NOMO-1 treated with dmso at 0.1 percent for 144 hours (cell line): Measurements from ENCODE around the gene DNAJC3.
"Not testable (repeated sequence)": the region's sequence is repeated elsewhere in the genome, so short reads cannot be mapped to it uniquely, and the experiment has no call there.

Experiments used
- DNase-seq: peaks from one replicate; lab custom pipeline; 2025; ENCODE audit not compliant: unreplicated experiment; lab: John Stamatoyannopoulos, UW

Gene DNAJC3

DNA sequence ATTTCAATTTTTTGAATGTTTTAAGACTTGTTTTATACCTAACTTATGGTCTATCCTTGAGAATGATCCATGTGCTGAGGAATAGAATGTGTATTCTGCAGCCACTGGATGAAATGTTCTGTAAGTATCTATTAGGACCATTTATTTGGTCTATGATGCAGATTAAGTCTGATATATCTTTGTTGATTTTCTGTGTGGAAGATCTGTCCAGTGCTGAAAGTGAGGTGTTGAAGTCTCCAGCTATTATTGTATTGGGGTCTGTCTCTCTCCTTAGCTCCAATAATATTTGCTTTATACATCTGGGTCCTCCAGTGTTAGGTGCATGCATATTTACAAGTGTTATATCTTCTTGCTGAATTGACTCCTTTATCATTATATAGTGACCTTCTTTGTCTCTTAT, 9.7 kb upstream of the DNAJC3 start:
- DNase-seq, result not testable (repeated sequence)

DNA sequence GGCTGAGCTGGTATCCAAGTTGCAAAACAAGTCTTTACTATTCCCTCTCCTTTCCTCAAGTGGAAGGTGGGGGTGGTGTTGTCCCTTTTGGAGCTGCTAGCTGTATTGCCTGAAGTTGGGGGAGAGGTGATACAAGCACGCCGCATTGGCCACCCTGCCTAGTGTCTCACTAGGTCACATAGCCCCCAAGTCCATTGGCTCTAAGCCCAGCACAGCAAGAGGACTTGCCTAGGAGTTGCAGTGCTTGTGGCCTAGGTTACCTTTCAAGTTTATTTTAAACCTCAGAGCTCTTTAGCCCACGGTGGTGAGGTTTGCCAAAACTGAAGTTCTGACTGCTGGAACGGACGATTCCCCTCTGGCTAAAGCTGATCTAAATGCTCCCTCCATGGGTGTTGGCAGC, 5.3 kb upstream of the DNAJC3 start:
- DNase-seq, result no peak

DNA sequence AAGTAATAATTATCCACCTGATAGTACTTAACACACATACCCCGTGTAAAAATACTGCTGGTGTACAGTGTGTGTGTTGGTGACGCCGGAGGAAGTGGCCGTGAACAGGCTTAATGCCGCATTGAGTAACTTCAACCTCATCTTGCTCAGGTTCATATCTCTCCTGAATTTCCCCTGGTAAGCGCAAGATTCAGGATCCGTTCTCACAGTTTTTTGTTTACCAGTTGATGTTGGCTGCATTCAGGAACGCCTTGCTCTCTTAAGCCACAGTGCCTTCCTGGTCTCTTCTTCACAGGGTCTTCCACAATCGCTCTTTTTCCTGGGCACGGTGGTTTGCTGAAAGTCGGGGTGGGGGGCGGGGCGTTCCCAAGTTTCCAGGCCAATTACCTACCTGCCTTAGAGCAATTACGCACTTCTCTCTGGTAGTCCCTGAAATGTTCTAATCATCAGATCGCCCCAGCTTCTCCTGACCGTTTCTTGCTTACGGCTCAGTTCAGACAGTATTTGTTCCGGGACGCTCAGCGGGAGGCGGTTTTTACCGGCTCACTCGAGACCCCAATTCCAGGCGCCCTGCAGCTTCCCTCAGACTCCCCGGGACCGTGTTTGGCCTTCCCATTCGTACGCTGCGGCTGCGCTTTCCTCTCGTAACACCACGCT, 706 bp upstream of the DNAJC3 start:
- peak; percentile 48 for DNase-seq

DNA sequence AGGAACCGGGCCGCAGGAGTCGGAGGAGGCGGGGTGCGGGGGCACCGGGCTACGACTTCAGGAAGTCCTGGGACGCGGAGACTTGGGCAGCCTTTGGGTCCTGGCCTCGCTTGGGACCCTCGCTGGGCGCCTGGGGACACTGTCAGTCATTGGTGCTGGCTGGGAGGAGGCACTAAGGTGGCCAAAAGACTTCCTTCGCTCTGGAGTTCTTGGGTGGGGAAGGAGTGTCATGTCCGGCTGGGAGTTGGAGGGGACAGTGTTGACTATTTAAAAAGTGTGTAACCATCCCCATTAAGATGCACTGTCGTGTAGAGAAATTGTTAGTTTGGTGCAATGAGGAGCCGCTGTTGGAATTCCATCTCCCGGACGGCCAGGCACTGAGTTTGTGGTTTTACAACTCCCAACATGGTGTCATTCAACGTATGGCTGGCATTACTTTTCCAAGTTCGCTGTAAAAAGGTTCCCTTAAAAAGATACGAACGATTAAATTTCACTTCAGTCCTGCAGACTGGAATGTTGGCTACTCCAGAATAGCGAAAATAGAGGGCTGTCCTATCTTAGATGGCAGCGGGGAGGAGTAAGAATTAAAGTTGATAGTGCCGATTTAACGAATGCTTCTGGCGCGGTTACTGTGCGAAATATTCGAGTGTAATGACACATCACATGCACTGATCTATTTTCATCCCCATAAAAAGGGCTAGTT, 776 bp downstream of the DNAJC3 start:
- DNase-seq, result no peak

DNA sequence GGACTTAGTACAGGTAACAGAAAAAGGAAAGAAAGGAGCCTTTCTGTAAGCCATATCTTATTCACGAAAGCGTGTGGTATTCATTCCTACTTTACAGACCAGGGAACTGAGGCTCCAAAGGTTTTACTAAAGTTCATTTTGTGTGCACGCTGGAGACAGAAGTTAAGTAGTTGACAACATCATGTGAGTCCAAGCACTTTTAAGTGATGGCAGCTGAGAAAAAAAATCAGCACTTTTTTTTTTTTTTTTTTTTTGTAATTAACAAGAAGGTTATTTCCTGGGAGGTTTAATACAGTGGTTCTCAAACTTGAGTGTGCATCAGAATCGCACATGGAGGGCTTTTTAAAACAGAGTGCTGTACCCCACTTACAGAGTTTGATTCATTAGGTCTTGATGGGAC, 2.0 kb downstream of the DNAJC3 start:
- no peak for DNase-seq

DNA sequence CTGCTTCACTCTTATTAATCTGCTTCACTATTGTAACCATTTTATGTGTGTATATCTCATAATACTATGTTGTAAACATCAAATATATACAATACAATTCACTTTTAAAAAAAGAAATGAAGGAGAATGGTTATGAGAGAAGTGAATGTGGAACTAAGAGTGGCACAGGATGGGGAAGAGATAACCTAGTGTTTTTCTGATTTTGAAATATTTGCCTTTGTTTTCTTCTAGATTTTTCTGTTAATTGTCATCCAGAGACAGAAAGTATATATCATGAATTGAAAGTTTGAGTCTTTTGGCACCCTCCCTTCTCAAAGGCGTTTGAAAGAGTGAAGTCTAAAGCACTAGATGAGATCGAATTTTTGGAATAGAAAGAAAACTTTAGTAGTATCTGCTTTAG, 2.8 kb downstream of the DNAJC3 start:
- no peak for DNase-seq

DNA sequence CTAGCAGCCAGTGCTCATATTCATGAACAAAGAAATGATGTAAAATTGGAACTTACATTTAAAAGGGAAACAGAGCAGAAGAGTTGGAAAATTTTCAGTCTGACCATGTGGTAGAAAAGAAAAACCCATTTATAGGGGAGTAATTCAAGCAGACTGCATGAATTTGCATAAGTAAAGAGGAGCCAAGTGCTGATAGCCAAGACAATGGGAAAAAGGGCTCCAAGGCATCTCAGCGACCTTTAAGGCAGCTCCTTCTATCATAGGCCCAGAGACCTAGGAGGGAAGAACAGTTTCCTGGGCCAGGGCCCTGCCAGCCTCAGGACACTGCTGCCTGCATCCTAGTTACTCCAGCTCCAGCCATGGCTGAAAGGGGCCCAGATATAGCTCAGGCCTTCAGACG, 7.5 kb downstream of the DNAJC3 start:
- DNase-seq, result no peak

DNA sequence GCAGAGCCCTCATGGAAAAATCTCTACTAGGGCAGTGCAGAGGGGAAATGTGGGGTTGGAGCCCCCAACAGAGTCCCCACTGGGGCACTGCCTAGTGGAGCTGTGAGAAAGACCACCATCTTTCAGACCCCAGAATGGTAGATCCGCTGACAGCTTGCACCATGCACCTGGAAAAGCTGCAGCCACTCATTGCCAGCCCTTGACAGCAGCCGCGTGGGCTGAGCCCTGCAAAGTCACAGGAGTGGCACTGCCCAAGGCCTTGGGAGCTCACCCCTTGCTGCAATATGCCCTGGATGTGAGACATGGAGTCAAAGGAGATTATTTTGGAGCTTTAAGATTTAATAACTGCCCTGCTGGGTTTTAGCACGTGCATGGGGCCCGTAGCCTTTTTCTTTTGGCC, 8.0 kb downstream of the DNAJC3 start:
- not testable (repeated sequence) for DNase-seq

DNA sequence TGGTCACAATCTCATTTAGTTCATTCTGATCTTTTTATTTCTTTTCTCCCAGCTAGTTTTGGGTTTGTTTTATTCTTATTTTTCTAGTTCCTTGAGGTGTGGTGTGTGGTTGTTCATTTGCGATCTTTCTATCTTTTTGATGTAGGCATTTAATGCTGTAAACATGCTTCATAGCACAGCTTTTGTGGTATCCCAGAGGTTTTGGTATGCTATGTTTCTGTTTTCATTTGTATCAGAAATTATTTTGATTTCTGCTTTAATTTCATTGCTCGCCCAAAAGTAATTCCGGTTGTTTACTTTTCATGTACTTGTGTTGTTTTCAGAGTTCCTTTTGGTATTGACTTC, 12.6 kb downstream of the DNAJC3 start:
- no peak for DNase-seq

DNA sequence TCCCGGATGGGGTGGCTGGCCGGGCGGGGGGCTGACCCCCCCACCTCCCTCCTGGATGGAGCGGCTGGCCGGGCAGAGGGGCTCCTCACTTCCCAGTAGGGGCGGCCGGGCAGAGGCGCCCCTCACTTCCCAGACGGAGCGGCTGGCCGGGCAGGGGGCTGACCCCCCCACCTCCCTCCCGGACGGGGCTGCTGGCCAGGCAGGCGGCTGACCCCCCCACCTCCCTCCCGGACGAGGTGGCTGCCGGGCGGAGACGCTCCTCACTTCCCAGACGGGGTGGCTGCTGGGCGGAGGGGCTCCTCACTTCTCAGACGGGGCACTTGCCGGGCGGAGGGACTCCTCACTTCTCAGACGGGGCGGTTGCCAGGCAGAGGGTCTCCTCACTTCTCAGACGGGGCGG, 14.0 kb downstream of the DNAJC3 start:
- not testable (repeated sequence) for DNase-seq

DNA sequence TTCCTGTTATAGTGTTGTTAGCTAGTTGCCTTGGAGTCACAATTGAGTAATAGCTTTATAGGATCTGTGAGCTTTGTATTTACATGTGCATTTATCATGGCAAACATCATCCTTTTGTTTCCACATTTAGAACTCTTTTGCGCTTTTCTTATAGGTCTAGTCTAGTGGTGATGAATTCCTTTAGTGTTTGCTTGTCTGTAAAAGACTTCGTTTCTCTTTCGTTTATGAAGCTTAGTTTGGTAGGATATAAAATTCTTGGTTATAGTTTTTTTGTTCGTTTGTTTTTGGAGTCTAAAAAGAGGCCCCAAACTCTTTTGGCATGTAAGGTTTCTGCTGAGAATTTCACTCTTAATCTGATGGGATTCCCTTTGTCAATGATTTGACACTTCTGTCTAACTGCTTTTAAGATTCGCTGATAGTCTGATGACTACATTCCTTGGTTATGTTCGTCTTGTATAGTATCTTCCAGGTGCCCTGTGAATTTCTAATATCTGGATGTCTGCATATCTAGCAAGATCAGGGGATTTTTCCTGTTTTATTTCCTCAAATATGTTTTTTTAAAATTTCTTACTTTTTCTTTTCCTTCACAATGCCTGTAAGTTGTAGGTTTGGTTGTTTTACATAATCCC, 20.2 kb downstream of the DNAJC3 start:
- DNase-seq, result no peak

DNA sequence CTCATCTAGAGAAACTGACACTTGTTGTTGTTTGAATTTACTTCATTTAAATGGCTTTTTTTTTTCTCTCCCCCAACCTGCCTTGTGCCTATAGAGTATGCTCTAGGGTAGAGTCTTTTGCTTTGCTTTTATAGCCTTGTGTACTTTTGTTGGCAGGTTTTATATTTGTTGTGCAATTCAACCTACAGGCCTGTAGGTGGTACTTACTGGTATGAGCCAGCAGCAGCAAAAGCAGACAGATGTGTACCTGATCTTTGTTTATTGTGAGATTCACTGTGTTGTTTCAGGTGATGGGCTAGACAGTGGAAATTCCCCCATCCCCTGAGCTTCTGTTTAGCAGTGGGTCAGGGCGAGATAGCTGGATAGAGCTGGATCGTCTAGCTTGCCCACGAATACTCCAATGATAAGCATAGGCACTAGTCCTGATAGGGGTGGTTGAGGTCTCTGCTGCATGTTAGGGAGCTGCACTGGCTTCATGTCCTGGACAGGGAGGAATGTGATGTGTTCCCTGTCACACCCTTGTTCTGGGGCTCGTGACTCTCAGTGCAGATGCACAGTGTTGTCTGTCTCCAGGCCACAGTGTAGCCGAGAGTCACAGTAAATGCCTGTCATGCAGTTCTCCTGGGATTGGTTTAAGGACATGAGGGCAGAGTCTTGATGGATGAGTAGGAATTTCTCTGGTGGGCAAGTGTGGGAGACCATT, 21.3 kb downstream of the DNAJC3 start:
- DNase-seq, result no peak

DNA sequence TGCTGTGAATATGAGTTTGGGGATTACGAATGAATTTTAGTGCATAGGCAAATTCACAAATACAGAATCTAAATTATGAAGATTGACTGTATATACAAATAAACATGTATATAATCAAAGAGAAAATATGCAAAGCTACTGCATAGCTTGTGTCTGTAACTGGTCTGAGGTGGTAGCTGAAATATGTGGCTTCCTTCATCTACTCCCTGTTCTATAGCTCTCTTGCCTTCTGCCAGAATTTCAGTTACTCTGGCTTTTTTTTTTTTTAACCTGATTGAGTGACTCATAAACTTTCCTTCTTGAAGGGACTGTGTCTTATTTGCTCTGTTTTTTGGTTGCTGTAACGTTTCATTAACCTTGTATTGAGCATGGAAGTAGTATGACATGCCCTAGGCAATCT, 26.6 kb downstream of the DNAJC3 start:
- DNase-seq, result no peak

DNA sequence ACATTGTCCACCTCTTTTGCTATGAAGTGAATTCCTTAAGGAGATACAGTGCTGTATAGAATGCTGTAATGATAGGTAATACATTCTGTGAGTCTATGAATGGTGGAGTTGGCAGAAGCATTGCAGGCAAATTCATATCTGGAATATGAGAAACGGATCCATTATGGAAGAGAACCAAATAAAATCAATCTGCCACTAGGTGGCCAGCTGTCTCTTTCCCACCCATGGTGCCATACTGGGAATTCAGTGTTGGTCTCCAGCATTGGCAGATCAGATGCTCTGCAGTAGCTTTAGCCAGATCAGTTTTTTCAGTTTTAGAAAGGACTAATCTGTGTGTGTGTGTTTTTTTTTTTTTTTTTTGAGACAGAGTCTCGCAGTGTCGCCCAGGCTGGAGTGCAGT, 27.6 kb downstream of the DNAJC3 start:
- DNase-seq, result no peak

DNA sequence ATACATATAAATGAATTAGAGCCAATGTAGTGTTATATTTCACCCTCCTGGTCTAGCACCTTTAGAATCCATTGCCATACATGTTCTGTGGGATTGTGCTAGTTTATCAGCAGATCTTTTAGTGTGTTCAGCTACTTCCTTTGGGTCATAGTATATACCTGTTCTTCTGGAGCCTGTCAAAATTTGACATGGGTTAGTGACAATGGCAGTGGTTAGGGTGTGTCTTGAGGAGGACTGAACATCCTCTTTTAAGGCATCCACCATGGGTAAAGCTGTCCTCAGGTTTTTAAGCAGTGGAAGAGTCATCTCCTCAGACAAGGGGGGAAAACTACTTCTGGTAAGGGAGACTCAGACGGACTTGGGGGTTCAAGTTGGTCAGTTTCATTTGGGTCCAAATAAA, 29.4 kb downstream of the DNAJC3 start:
- no peak for DNase-seq

DNA sequence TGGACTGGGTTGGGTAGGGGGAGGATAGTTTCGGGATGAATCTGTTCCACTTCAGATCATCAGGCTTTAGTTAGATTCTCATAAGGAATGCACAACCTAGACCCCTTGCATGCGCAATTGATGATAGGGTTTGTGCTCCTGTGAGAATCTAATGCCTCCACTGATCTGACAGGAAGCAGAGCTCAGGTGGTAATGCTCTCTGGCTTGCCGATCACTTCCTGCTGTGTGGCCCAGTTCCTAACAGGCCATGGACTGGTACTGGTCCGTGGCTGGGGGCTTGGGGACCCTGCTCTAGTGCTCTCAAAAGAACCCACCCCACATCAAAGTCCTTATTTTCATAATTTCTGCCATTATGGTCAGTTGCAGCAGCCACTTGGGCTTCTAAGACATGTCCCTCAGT, 30.1 kb downstream of the DNAJC3 start:
- DNase-seq, result no peak

DNA sequence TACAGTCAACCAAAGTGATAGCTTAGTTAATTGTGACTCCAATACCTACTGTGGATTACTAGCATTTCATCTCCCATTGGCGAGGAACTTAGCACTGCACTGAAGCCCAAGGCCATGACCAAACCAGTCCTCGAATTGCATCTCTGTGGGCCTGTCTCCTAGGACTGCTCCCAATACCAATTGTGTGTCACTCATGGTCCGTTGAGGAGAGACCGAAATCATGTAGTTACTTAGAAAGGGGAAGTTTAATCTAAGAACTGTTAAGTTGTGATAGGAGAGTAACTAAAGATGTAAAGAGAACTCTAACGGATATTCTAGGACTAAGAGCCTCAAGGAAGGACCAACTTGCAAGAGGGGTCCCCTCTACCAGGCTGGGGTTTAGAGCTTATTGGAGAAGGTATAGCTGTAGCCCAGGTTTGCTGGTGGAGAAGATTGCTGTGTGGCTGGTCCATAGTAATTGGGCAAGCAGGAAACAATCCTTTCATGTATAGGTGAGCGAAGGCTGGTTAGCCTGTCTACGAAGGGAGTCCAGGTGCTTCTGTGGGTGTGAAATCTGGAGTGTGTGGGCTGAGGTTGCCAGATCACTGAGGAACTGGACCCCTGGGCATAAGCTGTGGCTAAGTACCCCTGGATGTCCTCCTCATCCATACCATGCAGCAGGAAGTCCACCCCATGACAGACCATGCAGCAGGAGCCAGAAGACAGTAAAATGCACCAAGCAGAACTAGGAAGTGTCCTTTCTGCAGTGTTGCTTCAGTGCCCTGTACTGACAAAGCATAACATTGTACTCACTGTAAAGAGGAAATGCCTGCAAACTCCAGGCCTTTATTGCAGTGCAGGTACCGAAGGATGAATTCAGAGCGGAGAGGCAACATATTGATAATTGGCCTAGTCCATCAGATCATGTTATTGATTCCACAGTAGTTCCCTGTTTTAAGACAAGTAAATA, 30.8 kb downstream of the DNAJC3 start:
- DNase-seq, result peak; percentile 55

DNA sequence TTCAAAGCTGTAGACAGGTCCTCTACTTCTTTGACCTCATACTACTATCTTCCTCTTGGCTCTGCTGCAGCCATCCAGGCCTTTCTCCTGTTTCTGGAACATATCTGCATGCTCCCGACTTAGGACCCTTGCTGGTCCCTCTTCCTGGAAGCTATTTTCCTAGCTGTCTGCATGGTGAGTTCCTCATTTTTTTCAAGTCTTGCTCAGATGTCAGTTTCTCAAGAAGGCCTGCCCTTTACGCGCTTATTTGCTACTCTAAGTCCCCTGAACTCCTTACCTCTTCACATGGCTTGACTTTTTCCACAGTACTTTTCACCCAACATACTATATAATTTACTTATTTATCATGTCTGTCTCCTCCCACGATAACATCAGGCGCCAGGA, 31.4 kb downstream of the DNAJC3 start:
- no peak for DNase-seq

DNA sequence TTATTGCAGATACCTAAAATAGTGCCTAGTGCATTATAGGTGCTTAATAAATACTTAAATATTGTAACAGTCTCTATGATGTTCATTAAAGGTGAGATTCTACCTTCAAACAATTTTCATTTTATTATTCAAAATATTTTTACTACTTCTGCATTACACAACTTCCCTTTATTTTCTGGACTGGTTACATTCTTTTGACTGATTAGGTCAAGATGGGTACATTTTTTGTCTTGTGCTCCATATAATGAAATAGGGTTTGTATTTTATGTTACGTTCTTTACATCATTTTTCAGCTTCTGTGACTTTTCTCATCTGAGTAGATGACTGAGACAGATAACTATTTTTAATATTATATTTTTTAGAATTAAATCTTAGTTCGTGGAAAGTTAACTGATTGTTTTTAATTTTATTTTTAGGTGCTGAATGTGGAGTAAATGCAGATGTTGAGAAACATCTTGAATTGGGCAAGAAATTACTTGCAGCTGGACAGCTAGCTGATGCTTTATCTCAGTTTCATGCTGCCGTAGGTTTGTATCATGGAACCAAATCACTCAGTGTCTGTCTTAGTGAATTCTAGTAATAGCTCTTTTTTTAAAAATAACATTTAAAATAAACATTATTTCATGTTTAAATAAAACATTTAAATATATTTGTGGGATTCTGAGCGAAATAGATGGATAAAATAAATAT, 32.0 kb downstream of the DNAJC3 start:
- DNase-seq, result no peak

DNA sequence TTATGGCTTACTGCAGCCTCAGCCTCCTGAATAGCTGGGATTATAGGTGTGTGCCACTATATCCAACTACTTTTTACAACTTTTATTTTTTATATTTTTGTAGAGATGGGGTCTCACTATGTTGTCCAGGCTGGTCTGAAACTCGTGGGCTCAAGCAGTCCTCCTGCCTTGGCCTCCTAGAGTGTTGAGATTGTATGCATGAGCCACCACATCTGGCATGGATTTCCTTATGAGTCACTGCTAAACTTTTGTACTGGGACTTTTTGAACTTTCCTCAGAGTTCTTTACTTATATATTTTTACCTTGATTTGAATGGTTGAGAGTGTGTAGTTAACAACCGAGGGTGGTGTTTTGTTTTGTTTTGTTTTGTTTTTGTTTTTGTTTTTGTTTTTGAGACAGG, 33.4 kb downstream of the DNAJC3 start:
- DNase-seq, result no peak
